Regular cardiac myocyte (primary cell): ENCODE results near the gene TIAM1. TPM values are rescaled to one million over a fixed set of nuclear protein-coding genes. Genes with fewer than 3 reads are reported as not detected.

ENCODE experiments used
- total RNA-seq: library from RNA; depleted of rRNA; stranded (reverse); fragments of >200 nt; gene quantifications from 2 replicates; pipeline ENCODE4 v1.2.3, GENCODE V29; 2014

The TIAM1 gene
- 7.3 and 10.4 TPM in 2 replicates for total RNA-seq

GRCh38 chr21:31343680-31344480, at the start of gene TIAM1:
TSS of gene TIAM1 (minus strand) at chr21:31344261. CDS start at chr21:31266972, 77,289 bp downstream.

